ENCODE data around the gene STMN1. TPM values are rescaled to one million over a fixed set of nuclear protein-coding genes. Genes with fewer than 3 reads are reported as not detected.

STMN1 gene
- total and polyA plus RNA-seq, 9 of the 15 experiments (the other 6 are each of a cell fraction or from before 2014, with no cell fraction given): 269 to 2,153 (median 595) TPM

DNA sequence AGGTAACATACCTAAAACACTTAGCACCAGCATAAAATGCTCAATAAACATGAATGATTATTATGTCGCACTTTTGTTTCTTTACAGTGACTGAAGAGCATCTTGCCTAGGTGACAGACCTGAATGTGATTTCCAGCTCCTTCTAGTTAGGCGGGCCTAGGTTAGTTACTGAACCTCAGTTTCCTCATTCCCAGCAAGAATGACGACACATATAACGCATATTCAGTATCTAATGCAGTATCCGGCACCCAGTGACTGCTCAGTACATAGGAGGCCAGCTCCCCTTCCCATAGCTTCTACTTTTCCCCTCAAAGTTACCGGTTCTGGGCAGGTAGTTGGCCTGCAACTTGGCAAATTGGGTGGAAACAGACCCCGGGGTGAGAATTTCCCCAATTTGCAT lies 47.7 kb downstream of the STMN1 start (continued):
- TF ChIP-seq BMI1 (IDR thresholded peaks at IDR 0.05; ENCODE audit: low read length): no peak
- 0 out of 2 replicates have a peak, but pooled peaks have one; percentile 32 for TF ChIP-seq ZNF175 (CRISPR knock-in tag; IDR thresholded peaks at IDR 0.05; ENCODE audit: low read depth)
- TF ChIP-seq SMAD3 (CRISPR knock-in tag; conservative IDR thresholded peaks at IDR 0.05): no peak
- TF ChIP-seq KAT7 (CRISPR knock-in tag; IDR thresholded peaks at IDR 0.05; ENCODE audit: borderline replicate concordance): peak; percentile 32
- peak; percentile 11; the same call in 1 of the 2 replicates for TF ChIP-seq ATF7 (IDR thresholded peaks at IDR 0.05)
- TF ChIP-seq KDM2B (CRISPR knock-in tag; IDR thresholded peaks at IDR 0.05): no peak
- TF ChIP-seq HMBOX1 (IDR thresholded peaks at IDR 0.05): peak; percentile 94

- POLR2A ChIA-PET: interaction anchor here (0.6 to 5.9 kb wide), 8 partner anchors 10 to 658 kb away, joined by 3 to 49 read pairs (median 4); partner anchors contain the start of gene PAQR7
- TSS peak; percentile 14 for BruUV-seq (replicated peaks)
- no peak for FAIRE-seq
Measured at GRCh38 chr1:25856856-25857255, 49.4 kb downstream of the STMN1 start.

More at GRCh38 chr1:25856856-25857255, 49.4 kb downstream of the STMN1 start:
- intact Hi-C loops (cut with micrococcal nuclease): no loop called here
- 78% methylated on average over 11 of the region's 11 CpGs for WGBS (ENCODE audit: insufficient coverage, low coverage, missing lambda C conversion rate)
- Histone ChIP-seq H2AFZ (ENCODE audit: low read depth, low read length) (no peak overlapping the region), H3K4me3 (no peak overlapping the region), H4K20me1 (replicated peaks; ENCODE audit: control insufficient read depth, insufficient read depth, low read length) (peaks cover 6% of the 10 kb centered on the region), H3K27ac (ENCODE audit: extremely low read depth, low read depth, low read length) (no peak overlapping the region), H3K36me3 (ENCODE audit: control insufficient read depth, insufficient read depth, low read length) (peaks cover 27% of the 10 kb centered on the region; the same call in 2 of the 3 replicates), H3K27me3 (ENCODE audit: control insufficient read depth in 2 of 2, insufficient read depth in 2 of 2, low read length in 2 of 2) (no peaks in the 10 kb centered on the region), H3K9me3 (replicated peaks; ENCODE audit: control insufficient read depth, insufficient read depth, low read depth, low read length) (no peaks in the 10 kb centered on the region), H3K9me1 (ENCODE audit: control insufficient read depth, insufficient read depth, low read length) (no peaks in the 10 kb centered on the region), H3K79me2 (ENCODE audit: control insufficient read depth, insufficient read depth, low read length) (peaks cover 89% of the 10 kb centered on the region), H3K4me1 (replicated peaks in 1 of 2; ENCODE audit: control insufficient read depth in 2 of 2, insufficient read depth in 2 of 2, low read length in 2 of 2) (peaks cover 41% of the 10 kb centered on the region in 2 experiments), H3K9ac (ENCODE audit: insufficient read depth in 1 of 2, low read depth in 2 of 2, low read length in 2 of 2) (peak overlapping the region in 1 of 2 experiments; percentile 47; a peak in 1 of 4 replicates), H3K4me2 (ENCODE audit: insufficient read depth, low read length) (no peak overlapping the region)
- in situ Hi-C loops (cut with MboI): no loop called here
- ATAC-seq (no peak), DNase-seq (ENCODE audit: extremely low read depth in 1 of 4, low spot score in 3 of 4) (no peak)
- CTCF ChIA-PET (ENCODE audit: low intra/inter-chr PET ratio): interaction anchor here (0.7 kb wide), 1 partner anchor 36 kb away, joined by 4 read pairs; no protein-coding TSS in a partner anchor
- TF ChIP-seq ZNF311 (CRISPR knock-in tag; IDR thresholded peaks at IDR 0.05): no peak
- 0 out of 2 replicates have a peak, but pooled peaks have one; percentile 33 for TF ChIP-seq CEBPB (tag; IDR thresholded peaks at IDR 0.05)
- no peak for TF ChIP-seq CAMTA2 (CRISPR knock-in tag; conservative IDR thresholded peaks at IDR 0.05)
- no peak for TF ChIP-seq BRF2 (IDR thresholded peaks at IDR 0.05; ENCODE audit: borderline replicate concordance, insufficient read depth, insufficient read length)
- TF ChIP-seq BCL6 (CRISPR knock-in tag; IDR thresholded peaks at IDR 0.05): no peak
